Keratinocyte (primary cell): ENCODE results near the gene DNAH11.

ENCODE experiments used
- EZH2 ChIP-seq: IDR thresholded peaks from one replicate; pipeline ENCODE4 v1.6.1; 2012; ENCODE audit warnings: inconsistent platforms, mild to moderate bottlenecking, low read length, moderate library complexity
- TF ChIP-seq, protein P1 (sequence below), 3 experiments: IDR thresholded peaks in 1 of 3; conservative IDR thresholded peaks in 1 of 3; optimal IDR thresholded peaks in 1 of 3; 2 replicates in 2 of 3; 3 replicates in 1 of 3; pipeline versions ENCODE3 to v1.5.1; 2011; ENCODE audit warnings: low read length in 3 of 3, mild to moderate bottlenecking in 3 of 3, moderate library complexity in 2 of 3, control low read depth in 1 of 3, inconsistent platforms in 1 of 3; ENCODE audit not compliant: insufficient read depth in 2 of 3; ENCODE audit errors: extremely low read depth in 1 of 3

DNA sequence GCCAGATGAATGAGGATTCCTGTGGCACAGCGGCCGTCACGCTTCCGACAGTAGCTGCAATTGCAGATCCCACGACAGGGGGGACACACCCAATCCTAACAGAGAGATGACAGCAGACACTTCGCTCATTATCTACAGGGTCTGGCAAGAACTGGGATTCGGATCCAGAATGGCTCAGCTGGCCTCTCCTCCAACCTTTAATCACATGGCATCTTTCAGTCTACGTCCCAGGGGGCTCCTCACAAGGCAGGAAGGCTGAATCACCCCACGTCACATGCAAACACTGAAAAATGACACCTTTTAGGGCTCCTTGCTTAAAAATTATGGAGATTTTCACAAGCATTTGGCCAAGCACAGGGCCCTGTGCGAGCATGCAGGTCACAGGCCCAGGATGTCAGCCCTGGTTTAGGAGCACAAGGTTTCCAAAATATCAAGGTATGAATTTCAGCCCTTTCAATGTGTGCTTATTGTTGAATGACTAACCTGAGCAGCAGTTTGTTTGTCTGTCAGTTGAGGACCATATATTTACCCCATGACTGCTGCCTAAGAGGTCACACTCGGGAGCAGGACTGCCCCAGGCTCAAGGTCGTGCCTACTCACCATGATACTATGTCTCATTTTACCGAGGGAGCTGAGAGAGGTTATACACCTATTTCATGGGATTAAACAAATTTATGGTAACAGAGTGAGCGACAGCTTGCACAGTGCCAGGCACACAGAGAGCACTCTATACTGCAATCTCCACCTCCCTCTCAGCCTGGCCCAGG, 360.4 kb downstream of the DNAH11 start:
- TF ChIP-seq, protein P1, sequence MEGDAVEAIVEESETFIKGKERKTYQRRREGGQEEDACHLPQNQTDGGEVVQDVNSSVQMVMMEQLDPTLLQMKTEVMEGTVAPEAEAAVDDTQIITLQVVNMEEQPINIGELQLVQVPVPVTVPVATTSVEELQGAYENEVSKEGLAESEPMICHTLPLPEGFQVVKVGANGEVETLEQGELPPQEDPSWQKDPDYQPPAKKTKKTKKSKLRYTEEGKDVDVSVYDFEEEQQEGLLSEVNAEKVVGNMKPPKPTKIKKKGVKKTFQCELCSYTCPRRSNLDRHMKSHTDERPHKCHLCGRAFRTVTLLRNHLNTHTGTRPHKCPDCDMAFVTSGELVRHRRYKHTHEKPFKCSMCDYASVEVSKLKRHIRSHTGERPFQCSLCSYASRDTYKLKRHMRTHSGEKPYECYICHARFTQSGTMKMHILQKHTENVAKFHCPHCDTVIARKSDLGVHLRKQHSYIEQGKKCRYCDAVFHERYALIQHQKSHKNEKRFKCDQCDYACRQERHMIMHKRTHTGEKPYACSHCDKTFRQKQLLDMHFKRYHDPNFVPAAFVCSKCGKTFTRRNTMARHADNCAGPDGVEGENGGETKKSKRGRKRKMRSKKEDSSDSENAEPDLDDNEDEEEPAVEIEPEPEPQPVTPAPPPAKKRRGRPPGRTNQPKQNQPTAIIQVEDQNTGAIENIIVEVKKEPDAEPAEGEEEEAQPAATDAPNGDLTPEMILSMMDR (optimal IDR thresholded peaks at IDR 0.05 in 1 of 3, IDR thresholded peaks at IDR 0.05 in 1 of 3, conservative IDR thresholded peaks at IDR 0.05 in 1 of 3; ENCODE audit: extremely low read depth in 1 of 3, insufficient read depth in 2 of 3, low read length in 3 of 3), result no peak
- no peak for TF ChIP-seq EZH2
